HG03060 (cell line): ENCODE results near the gene GLRX2.

ENCODE experiments used
- ATAC-seq: cut with Tn5 transposase; IDR thresholded peaks from one replicate; pipeline ENCODE4 v1.9.1; 2021; ENCODE audit warnings: low read depth, moderate number of reproducible peaks; ENCODE audit not compliant: unreplicated experiment

The GLRX2 gene

DNA sequence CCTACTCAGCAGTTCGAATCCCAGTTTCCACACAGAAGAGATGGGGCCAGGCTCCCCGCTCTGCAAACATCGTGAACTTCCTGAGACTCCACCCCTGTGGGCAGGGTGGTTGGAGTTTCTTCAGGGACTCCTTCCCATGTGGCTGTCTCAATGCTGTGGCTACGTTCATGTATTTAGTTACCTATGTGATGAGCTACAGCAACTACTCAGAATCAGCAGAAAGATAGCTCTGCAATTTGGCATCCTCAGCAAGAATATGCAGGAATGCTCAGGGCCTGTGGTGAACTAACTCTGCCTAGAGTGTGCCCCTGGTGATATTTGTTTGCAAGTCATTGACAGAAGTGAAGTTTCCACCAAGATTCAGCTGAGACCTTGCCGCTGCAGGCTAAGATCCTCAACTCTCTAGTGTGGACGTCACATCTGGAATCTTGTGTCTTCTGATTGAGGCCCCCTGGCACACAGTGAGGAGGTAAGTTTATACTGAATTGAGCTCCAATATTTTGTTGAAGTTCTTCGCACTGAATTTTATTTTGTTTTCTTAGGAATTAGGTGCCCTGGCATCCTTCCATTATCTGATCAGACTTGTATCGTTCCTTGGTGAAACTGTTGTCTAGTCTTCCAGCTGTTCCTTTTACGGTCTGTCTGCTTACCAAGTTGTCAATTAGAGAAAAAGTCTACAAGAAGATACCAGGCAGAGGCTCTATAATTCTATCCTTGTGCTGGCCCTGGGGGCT lies 8.2 kb upstream of the GLRX2 start:
- ATAC-seq, result no peak

GRCh38 chr1:193111641-193112090 lies 6.5 kb upstream of the GLRX2 start:
- ATAC-seq, result no peak

DNA sequence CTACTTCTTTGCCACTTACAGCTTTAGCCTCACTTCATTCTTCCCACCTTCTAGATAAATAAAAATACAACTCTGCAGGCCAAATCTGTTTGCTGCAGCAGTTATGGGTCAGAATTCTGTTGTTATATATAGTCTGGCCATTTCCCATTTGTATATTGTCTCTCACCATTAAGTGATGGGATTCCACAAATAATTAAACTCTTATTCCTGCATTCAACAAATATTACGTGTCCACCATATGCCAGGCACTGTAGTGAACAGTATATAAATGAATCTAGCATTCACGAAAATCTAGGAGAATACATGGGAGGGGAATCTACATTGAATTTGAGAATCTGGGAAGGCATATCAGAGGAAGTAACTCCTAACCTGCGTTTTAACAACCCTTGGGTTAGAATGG lies 5.7 kb upstream of the GLRX2 start:
- no peak for ATAC-seq

- ATAC-seq, result no peak
Observed at GRCh38 chr1:193110246-193110645, 5.0 kb upstream of the GLRX2 start.

- no peak for ATAC-seq
Observed at GRCh38 chr1:193109619-193110018, 4.4 kb upstream of the GLRX2 start.

GRCh38 chr1:193108471-193108870 lies 3.3 kb upstream of the GLRX2 start:
- no peak for ATAC-seq

DNA sequence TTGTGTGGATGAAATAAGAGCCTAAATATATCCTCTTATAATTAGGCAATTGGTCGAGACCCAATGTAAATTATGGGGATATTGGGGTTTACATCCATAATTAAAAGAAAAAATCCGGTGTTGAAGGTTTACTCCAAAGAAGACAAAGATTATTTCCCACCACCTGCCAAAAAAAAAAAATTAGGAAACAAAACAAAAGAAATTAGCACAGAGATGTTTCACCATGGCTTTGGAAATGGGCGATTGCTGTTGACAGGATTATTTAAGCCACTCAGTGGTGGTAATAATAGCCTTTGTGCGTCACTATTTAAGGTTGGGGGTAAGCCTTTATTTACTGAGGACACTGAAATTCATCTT lies 585 bp upstream of the GLRX2 start:
- no peak for ATAC-seq

DNA sequence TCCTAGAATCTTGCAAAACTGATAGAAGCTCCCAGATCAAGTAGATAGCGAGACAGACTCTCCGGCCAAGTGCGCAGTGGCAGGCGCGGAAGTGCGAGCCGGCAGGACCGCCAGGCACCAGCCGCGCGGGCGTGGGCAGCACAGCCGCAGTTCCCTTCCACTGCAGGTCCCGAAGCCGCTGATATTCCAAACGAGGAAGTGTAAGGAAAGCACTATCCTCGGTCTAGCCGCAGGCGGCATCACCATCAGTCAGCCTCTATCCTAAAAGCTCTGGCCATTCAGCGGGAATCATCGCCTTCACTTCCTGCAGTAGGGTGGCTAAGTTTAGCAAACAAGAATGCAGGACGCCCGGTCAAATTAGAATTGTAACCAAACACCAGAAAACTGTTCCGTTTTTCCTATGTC lies 710 bp downstream of the GLRX2 start:
- peak; percentile 14 for ATAC-seq

GRCh38 chr1:193103759-193104501 lies 1.3 kb downstream of the GLRX2 start:
- no peak for ATAC-seq

DNA sequence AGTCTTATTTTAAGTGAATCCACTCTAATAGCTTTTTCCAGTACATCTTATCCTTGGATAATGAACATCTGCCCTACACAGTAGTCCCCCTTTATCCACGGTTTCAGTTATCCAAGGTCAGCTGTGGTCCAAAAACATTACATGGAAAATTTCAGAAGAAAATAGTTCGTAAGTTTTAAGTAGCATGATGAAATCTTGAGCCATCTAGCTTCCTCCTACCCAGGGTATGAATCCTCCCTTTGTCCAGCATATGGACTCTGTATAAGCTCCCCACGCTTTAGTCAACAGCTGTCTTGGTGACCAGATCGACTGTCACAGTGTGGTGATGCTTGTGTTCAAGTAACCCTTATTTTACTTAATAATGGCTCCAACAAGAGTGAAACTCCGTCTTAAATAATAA lies 2.6 kb downstream of the GLRX2 start:
- ATAC-seq, result no peak

DNA sequence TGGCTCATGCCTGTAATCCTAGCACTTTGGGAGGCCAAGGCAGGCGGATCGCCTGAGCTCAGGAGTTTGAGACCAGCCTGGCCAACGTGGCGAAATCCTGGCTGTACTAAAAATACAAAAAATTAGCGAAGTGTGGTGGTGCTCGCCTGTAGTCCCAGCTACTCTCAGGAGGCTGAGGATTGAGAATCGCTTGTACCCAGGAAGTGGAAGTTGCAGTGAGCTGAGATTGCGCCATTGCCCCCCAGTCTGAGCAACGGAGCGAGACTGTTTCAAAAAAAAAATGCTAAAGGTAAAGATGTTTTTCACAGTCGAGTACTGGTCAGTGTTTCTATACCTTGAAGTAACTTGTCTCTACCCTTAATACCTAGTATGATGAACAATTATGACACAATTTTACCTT lies 11.1 kb downstream of the GLRX2 start:
- ATAC-seq, result no peak

DNA sequence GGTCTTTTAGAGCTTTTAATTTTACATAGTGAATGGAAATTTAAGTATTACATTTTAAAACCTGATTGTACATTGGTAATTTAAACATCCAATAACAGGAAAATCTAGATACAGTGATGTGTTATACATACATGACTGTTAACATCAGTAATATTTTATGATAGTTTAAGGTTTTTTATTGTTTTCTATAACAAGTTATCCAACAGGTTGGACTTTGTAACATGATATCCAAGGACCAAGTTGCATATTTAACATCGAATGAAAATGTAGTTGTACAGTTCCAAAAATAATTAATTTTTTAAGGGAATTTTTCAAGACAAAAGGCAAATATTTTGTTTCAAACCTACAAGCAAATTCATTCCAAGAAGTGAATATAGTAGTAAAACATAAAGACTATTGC lies 14.3 kb downstream of the GLRX2 start:
- no peak for ATAC-seq

GRCh38 chr1:193087893-193088292 lies 17.3 kb downstream of the GLRX2 start:
- ATAC-seq, result no peak

DNA sequence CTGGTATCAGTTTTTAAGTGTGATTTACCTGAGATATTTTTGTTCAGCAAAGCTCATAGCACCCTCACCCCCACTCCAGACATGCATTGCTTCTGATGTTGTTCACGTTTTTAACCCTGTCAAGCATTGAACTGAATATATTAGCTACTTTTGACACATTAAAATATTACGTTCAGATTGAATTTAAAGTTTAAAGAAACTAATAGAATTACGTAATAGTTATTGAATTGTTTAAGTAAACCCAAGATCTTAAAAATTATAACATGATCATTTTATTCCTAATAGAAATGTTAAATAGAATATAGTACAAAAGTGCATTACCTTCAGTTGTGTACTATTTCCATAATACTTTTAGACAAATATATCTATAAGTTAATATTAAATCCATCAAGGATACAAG lies 18.9 kb downstream of the GLRX2 start:
- ATAC-seq, result no peak

- ATAC-seq, result no peak
Observed at GRCh38 chr1:193085263-193085662, 20.0 kb downstream of the GLRX2 start.

DNA sequence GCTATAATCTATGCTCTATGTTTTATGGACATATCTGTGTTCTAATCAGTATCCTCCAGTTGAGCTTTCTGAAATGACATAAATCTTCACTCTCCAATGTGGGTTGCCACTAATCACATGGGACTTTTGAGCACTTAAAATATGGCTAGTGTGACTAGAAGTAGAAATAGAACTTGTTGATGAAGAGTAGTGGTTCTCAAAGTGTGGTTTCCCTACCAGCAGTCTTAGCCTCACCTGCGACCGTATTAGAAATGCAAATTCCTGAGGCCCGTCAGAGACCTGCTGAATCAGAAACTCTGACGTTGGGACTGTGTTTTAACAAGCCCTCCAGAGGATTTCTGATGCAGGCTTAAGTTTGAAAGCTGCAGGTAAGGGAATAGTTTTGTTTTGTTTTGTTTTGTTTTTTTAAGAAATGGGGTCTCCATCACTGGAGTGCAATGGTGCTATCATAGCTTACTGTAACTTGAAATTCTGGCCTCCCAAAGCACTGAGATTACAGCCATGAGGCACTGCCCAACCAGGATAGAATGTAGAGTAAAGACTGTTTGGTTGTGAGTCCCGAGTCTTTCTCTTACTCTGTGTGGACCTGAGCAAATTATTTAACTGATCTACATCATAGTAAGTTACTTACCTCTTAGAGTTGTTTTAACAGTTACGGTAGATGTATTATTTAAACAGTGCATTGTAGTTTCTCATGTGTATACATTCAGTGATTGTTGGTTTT lies 21.7 kb downstream of the GLRX2 start:
- peak; percentile 90 for ATAC-seq

DNA sequence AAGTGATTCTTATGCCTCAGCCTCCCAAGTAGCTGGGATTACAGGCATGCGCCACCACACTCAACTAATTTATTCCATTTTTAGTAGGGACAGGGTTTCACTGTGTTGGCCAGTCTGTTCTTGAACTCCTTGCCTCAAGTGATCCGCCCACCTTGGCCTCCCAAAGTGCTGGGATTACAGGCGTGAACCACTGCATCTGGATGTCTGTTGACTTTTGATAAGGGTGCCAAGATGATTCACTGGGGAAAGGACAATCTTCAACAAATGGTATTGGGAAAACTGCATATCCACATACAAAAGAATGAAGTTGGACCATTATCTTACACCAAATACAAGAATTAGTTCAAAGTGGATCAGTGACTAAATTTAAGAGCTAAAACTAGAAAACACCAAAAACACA lies 26.0 kb downstream of the GLRX2 start:
- ATAC-seq, result no peak

DNA sequence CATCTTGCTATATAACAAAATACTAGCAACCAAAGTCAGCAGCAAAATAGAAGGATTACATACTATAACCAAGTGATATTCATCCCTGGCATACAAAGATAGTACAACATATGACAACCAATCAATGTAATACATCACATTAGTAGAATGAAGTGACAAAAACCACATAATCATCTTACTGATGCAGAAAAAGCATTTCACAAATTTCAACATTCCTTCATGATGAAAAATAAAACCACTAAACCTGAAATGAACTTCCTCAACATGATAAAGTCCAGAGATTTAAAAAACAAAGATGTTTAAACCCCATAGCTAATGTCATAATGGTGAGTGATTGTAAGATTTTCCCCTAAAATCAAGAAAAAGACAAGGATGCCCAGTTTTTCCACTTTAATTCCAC lies 27.2 kb downstream of the GLRX2 start:
- ATAC-seq, result no peak

- no peak for ATAC-seq
Observed at GRCh38 chr1:193070942-193071341, 34.3 kb downstream of the GLRX2 start.

- no peak for ATAC-seq
Observed at GRCh38 chr1:193070386-193070753, 34.8 kb downstream of the GLRX2 start.

GRCh38 chr1:193069748-193070385 lies 35.3 kb downstream of the GLRX2 start:
- no peak for ATAC-seq
